IMR-90 (cell line): ENCODE data around the gene RMI2. TPM values are rescaled to one million over a fixed set of nuclear protein-coding genes. Genes with fewer than 3 reads are reported as not detected.

Experiments used
- ATAC-seq: fragments of 200-7000 bp; cut with Tn5 transposase; 2 replicates; pipeline ENCODE4 v1.9.1; 2020; ENCODE audit warnings: low read depth, mild to moderate bottlenecking, moderate library complexity
- BruUV-seq: library from RNA; stranded (reverse); fragments of 400-500 nt; replicated peaks from 2 replicates; lab custom pipeline; 2021; lab: Mats Ljungman, UMichigan
- CTCF ChIA-PET: fragments of 300-600 bp; formaldehyde crosslinking; extraction: SDS; loops from one replicate; lab custom pipeline; 2021; ENCODE audit warnings: antibody characterized with exemption; lab: Yijun Ruan, JAX
- POLR2A ChIA-PET: fragments of 300-600 bp; sonication (Branson Sonifier 250); formaldehyde crosslinking; loops from one replicate; lab custom pipeline; 2022; ENCODE audit warnings: antibody characterized with exemption; ENCODE audit not compliant: unreplicated experiment; lab: Charles Lee
- DNase-seq: peaks from one replicate; pipeline ENCODE4 v3.0.0; 2013
- H2AFZ ChIP-seq: replicated peaks from 2 replicates; pipeline ENCODE3; 2013; ENCODE audit warnings: low read length, mild to moderate bottlenecking; ENCODE audit not compliant: poor library complexity
- H2AK5ac ChIP-seq: 2 replicates; pipeline ENCODE4 v1.6.1; 2013; ENCODE audit warnings: low read depth, low read length, inconsistent platforms
- H2AK9ac ChIP-seq: replicated peaks from 2 replicates; pipeline ENCODE3; 2013; ENCODE audit warnings: mild to moderate bottlenecking, low read depth, low read length, moderate library complexity; ENCODE audit not compliant: poor library complexity
- H2BK120ac ChIP-seq: 2 replicates; pipeline ENCODE4 v1.6.1; 2013; ENCODE audit warnings: low read depth, low read length, inconsistent platforms
- H2BK15ac ChIP-seq: 3 replicates; pipeline ENCODE4 v1.6.1; 2013; ENCODE audit warnings: low read depth, low read length, inconsistent platforms
- H2BK20ac ChIP-seq: 2 replicates; pipeline ENCODE4 v1.6.1; 2013; ENCODE audit warnings: low read depth, mild to moderate bottlenecking, inconsistent platforms, low read length, moderate library complexity
- H2BK5ac ChIP-seq: 2 replicates; pipeline ENCODE4 v1.6.1; 2013; ENCODE audit warnings: mild to moderate bottlenecking, low read depth, low read length, inconsistent platforms; ENCODE audit not compliant: poor library complexity, severe bottlenecking
- H3K14ac ChIP-seq: replicated peaks from 2 replicates; pipeline ENCODE4 v1.6.1; 2013; ENCODE audit warnings: low read depth, low read length, inconsistent platforms
- H3K18ac ChIP-seq: 2 replicates; pipeline ENCODE4 v1.6.1; 2013; ENCODE audit warnings: low read depth, low read length, control low read depth
- H3K23ac ChIP-seq: 2 replicates; pipeline ENCODE4 v1.6.1; 2013; ENCODE audit warnings: low read depth, low read length, inconsistent platforms
- H3K27ac ChIP-seq: 2 replicates; pipeline ENCODE4 v1.5.1; 2013; ENCODE audit warnings: mild to moderate bottlenecking, control low read depth, low read length; ENCODE audit not compliant: insufficient read depth
- H3K27me3 ChIP-seq: 2 replicates; pipeline ENCODE4 v1.6.1; 2013; ENCODE audit warnings: low read length; ENCODE audit not compliant: control insufficient read depth, insufficient read depth
- H3K36me3 ChIP-seq: 2 replicates; pipeline ENCODE4 v1.6.1; 2013; ENCODE audit warnings: low read length, mixed read lengths; ENCODE audit not compliant: control insufficient read depth, insufficient read depth
- H3K4ac ChIP-seq: 2 replicates; pipeline ENCODE4 v1.6.1; 2013; ENCODE audit warnings: low read depth, low read length, inconsistent platforms
- H3K4me1 ChIP-seq: 2 replicates; pipeline ENCODE4 v1.6.1; 2013; ENCODE audit warnings: low read length, mixed read lengths; ENCODE audit not compliant: control insufficient read depth, insufficient read depth
- H3K4me2 ChIP-seq: 2 replicates; pipeline ENCODE4 v1.6.1; 2013; ENCODE audit warnings: low read depth, mild to moderate bottlenecking, control low read depth, low read length, moderate library complexity
- H3K4me3 ChIP-seq: 2 replicates; pipeline ENCODE4 v1.5.1; 2013; ENCODE audit warnings: low read depth, mild to moderate bottlenecking, control low read depth, low read length, moderate library complexity; ENCODE audit not compliant: insufficient read depth
- H3K56ac ChIP-seq: 2 replicates; pipeline ENCODE4 v1.6.1; 2013; ENCODE audit warnings: low read length, inconsistent platforms; ENCODE audit not compliant: insufficient read depth; ENCODE audit errors: extremely low read depth
- H3K79me1 ChIP-seq, 2 experiments: 2 replicates each; pipeline ENCODE4 v1.6.1; 2013; ENCODE audit warnings: low read length in 2 of 2, inconsistent platforms in 1 of 2, low read depth in 1 of 2
- H3K9ac ChIP-seq: 2 replicates; pipeline ENCODE4 v1.6.1; 2013; ENCODE audit warnings: low read depth, low read length, control low read depth
- H3K9me1 ChIP-seq: 2 replicates; pipeline ENCODE4 v1.6.1; 2013; ENCODE audit warnings: low read length, inconsistent platforms; ENCODE audit not compliant: insufficient read depth
- H3K9me3 ChIP-seq: 2 replicates; pipeline ENCODE4 v1.6.1; 2013; ENCODE audit warnings: low read length; ENCODE audit not compliant: control insufficient read depth, insufficient read depth
- H4K20me1 ChIP-seq: 2 replicates; pipeline ENCODE4 v1.6.1; 2013; ENCODE audit warnings: low read length, inconsistent platforms; ENCODE audit not compliant: insufficient read depth
- H4K5ac ChIP-seq: 2 replicates; pipeline ENCODE4 v1.6.1; 2013; ENCODE audit warnings: mild to moderate bottlenecking, low read depth, low read length, control low read depth
- H4K8ac ChIP-seq, 2 experiments: 2 replicates each; pipeline ENCODE4 v1.6.1; 2013; ENCODE audit warnings: low read depth in 2 of 2, low read length in 2 of 2, control low read depth in 1 of 2, inconsistent platforms in 1 of 2
- H4K91ac ChIP-seq: 2 replicates; pipeline ENCODE4 v1.6.1; 2013; ENCODE audit warnings: low read depth, low read length, inconsistent platforms; ENCODE audit not compliant: insufficient read depth
- MAFK ChIP-seq: IDR thresholded peaks from 2 replicates; pipeline ENCODE4 v1.6.1; 2012; ENCODE audit warnings: low read depth, low read length, improper control_type of control experiment
- MAZ ChIP-seq: IDR thresholded peaks from 2 replicates; pipeline ENCODE4 v1.6.1; 2012; ENCODE audit warnings: low read depth, mild to moderate bottlenecking, low read length, improper control_type of control experiment, moderate library complexity, borderline replicate concordance
- RCOR1 ChIP-seq: IDR thresholded peaks from 2 replicates; pipeline ENCODE4 v1.6.1; 2012; ENCODE audit warnings: mild to moderate bottlenecking, low read length, improper control_type of control experiment; ENCODE audit not compliant: insufficient replicate concordance
- USF2 ChIP-seq: fragments of 150-350 bp; IDR thresholded peaks from 2 replicates; pipeline ENCODE4 v1.6.1; 2017; ENCODE audit warnings: mild to moderate bottlenecking, antibody characterized with exemption, low read length, low read depth
- WGBS, 2 experiments: methylation state at CpG; one replicate each; pipeline versions ENCODE4 v1.1.5 to v1.1.7; 2013; ENCODE audit warnings: missing lambda C conversion rate in 2 of 2; ENCODE audit not compliant: insufficient read length in 1 of 2; ENCODE audit errors: extremely low coverage in 2 of 2; 5-methylcytosine and 5-hydroxymethylcytosine counted together
- dilution Hi-C: fragments of 300-500 bp; cut with HindIII; formaldehyde crosslinking; loops from one replicate; pipeline ENCODE4 v1.14.3; 2018; ENCODE audit warnings: low sequenced_read_pairs; ENCODE audit not compliant: unreplicated experiment
- in situ Hi-C: fragments of 300-500 bp; cut with MboI; formaldehyde crosslinking; loops from 3 replicates; pipeline ENCODE4 v1.14.3; 2019; ENCODE audit warnings: low sequenced_read_pairs, inconsistent platforms, mixed read lengths
- intact Hi-C: fragments of 100-400 bp; cut with micrococcal nuclease; formaldehyde crosslinking; loops from 2 replicates; pipeline ENCODE4 v1.10.0; 2022
- polyA plus RNA-seq, 3 experiments: library from polyadenylated mRNA; depleted of rRNA; stranded (reverse); fragments of >200 nt; gene quantifications; 2 replicates each; pipeline ENCODE4 v1.2.3, GENCODE V29; 2012; ENCODE audit warnings: low replicate concordance in 1 of 3
- total RNA-seq: library from RNA; depleted of rRNA; stranded (reverse); fragments of >200 nt; gene quantifications from 2 replicates; pipeline ENCODE4 v1.2.3, GENCODE V29; 2012

The RMI2 gene
- total and polyA plus RNA-seq, 2 of the 4 experiments (the other 2 are of a cell fraction) = 3.2 to 5.6 TPM

- Histone ChIP-seq H4K20me1 (no peaks in the 10 kb centered on the region), H4K5ac (no peak overlapping the region), H2BK20ac (no peak overlapping the region), H3K36me3 (no peaks in the 10 kb centered on the region), H2AK9ac (no peak overlapping the region), H4K91ac (no peak overlapping the region), H2AK5ac (no peak overlapping the region), H3K18ac (no peak overlapping the region), H3K27me3 (no peaks in the 10 kb centered on the region), H3K56ac (no peak overlapping the region), H3K14ac (no peak overlapping the region), H3K9ac (no peak overlapping the region), H2BK5ac (no peak overlapping the region), H3K27ac (no peak overlapping the region), H3K4me2 (no peak overlapping the region), H3K23ac (no peak overlapping the region), H3K79me1 (peaks cover 1 to 4% of the 10 kb centered on the region in 2 experiments; a peak in 3 of 4 replicates), H3K4ac (no peak overlapping the region), H3K9me1 (0 out of 2 replicates have a peak, but pooled peaks cover 3% of the 10 kb centered on the region), H2BK120ac (no peak overlapping the region), H3K4me1 (0 out of 2 replicates have a peak, but pooled peaks cover 2% of the 10 kb centered on the region), H2AFZ (no peak overlapping the region), H4K8ac (no peak overlapping the region), H3K9me3 (no peaks in the 10 kb centered on the region), H3K4me3 (no peak overlapping the region), H2BK15ac (no peak overlapping the region)
- WGBS, 2 experiments = 26% methylated on average over 2 of the region's 4 CpGs; no CpG with 5 or more reads in 1 of the 2 experiments
- no TSS peak for BruUV-seq
- no peak for DNase-seq
- dilution Hi-C loops = no loop called here
- CTCF ChIA-PET = no interaction called here
- no peak for ATAC-seq
- POLR2A ChIA-PET = no interaction called here
- TF ChIP-seq MAFK = peak; percentile 44; the same call in 1 of the 2 replicates
- no peak for TF ChIP-seq USF2
- TF ChIP-seq MAZ = no peak
- no peak for TF ChIP-seq RCOR1
- in situ Hi-C loops = no loop called here
- intact Hi-C loops = no loop called here
Measured at GRCh38 chr16:11340710-11341109, 4.5 kb upstream of the RMI2 start.
